GM19438 (cell line): ENCODE results near the gene ZMYND10.

ENCODE experiments used
- ATAC-seq: cut with Tn5 transposase; IDR thresholded peaks from one replicate; pipeline ENCODE4 v1.9.1; 2021; ENCODE audit warnings: low read depth; ENCODE audit not compliant: unreplicated experiment

The ZMYND10 gene

DNA sequence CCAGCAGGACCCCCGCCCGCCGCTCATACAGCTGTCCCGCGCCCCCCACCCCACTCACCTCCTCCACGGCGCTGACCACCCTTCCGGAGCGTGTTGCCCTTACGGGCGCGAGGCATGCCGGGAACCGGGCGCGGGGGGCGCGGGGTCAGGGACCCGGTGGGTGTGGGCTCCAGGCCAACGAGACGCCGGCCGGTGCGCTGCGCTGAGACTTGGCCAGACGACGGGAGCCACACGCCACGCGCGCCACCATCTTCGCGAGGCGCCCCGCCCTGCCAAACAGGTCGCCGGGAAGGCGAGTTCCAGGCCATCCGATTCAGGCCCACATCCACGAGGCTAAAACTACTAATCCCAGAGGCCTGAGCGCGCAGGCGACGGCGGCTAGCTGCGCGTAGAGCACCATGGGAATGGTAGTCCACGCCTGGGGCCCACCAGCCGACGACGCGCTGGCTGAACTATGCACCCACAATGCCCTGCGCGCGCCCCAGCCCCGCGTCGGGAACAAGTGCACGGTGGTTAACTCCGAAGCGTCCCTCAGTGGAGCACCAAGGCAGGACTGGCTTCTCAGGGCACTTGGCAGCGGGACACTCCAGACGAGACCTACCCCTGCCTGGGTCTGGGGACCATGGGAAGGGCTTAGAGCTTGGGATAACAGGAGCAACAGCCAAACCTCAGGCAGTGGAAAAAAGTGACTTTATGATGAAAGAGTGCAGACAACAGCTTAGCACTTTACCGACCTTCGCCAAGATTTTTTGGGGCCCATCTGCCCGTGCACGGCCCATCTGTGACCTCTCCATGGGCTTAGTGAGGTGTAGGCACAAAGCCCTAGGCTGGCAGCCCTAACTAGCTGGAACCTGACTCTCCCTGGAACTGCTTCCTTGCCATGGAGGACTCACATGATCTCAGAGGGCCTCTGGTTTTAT, 53.1 kb downstream of the ZMYND10 start, which contains the start of gene IFRD2:
Gene IFRD2, minus strand, starts transcription at position 271 of the 920 bp plus-strand sequence. Its CDS starts 155 bp downstream, at position 116.
- ATAC-seq = peak; percentile 91
